Peyer's patch (tissue), 4 donors: ENCODE measurements around the gene CT55. TPM values are rescaled to one million over a fixed set of nuclear protein-coding genes. Genes with fewer than 3 reads are reported as not detected.
"Not testable (repeated sequence)": the region's sequence is repeated elsewhere in the genome, so short reads cannot be mapped to it uniquely, and the experiment has no call there.

Experiments
- DNase-seq, 3 donors: peaks; one replicate each; pipeline ENCODE4 v3.0.0-alpha.2; 2017 to 2019
- H3K27ac ChIP-seq, 4 donors: fragments of 200-600 bp; sonication (generic); one replicate each; pipeline ENCODE4 v1.5.1; 2016 to 2019
- H3K27me3 ChIP-seq, 2 donors: fragments of 200-600 bp; sonication (generic); one replicate each; pipeline ENCODE4 v1.5.1; 2019
- H3K36me3 ChIP-seq, 3 donors: fragments of 200-600 bp; sonication (generic); one replicate each; pipeline ENCODE4 v1.5.1; 2016 to 2019
- H3K4me1 ChIP-seq, 4 donors: fragments of 200-600 bp; sonication (generic); one replicate each; pipeline ENCODE4 v1.5.1; 2016 to 2019
- H3K4me3 ChIP-seq, 4 donors: fragments of 200-600 bp; sonication (generic); 1 replicate in 3 of 4; 2 replicates in 1 of 4; pipeline ENCODE4 v1.5.1; 2016 to 2019; ENCODE audit warnings: mild to moderate bottlenecking in 1 of 4
- H3K9me3 ChIP-seq, 4 donors: fragments of 200-600 bp; sonication (generic); one replicate each; pipeline ENCODE4 v1.5.1; 2016 to 2019; ENCODE audit warnings: mild to moderate bottlenecking in 1 of 4
- CTCF ChIP-seq, 6 experiments: fragments of 450-650 bp in 4 of 6; fragments of 200-600 bp in 2 of 6; sonication (generic) in 1 of 6; IDR thresholded peaks; one replicate each; pipeline ENCODE4 v1.5.1; 2017 to 2019; ENCODE audit warnings: antibody characterized with exemption in 6 of 6, mild to moderate bottlenecking in 3 of 6, moderate library complexity in 1 of 6
- POLR2A ChIP-seq, 2 donors: fragments of 450-650 bp; IDR thresholded peaks; one replicate each; pipeline ENCODE4 v1.5.1; 2017; ENCODE audit warnings: antibody characterized with exemption in 2 of 2, mild to moderate bottlenecking in 2 of 2, moderate library complexity in 2 of 2
- total RNA-seq, 4 donors: library from RNA; depleted of rRNA; stranded (reverse); fragments of >200 nt; gene quantifications; one replicate each; pipeline ENCODE4 v1.1.0, GENCODE V29; 2016

The CT55 gene
- total RNA-seq: not detected

GRCh38 chrX:135170877-135171519, at the start of gene CT55:
Gene CT55 (minus strand): TSS chrX:135171398. CDS start chrX:135171171, 227 bp downstream.
- DNase-seq: no peak
- no peak for TF ChIP-seq CTCF (IDR thresholded peaks at IDR 0.05)
- no peak for TF ChIP-seq POLR2A (IDR thresholded peaks at IDR 0.05)
- no peak within 1 kb of the TSS for H3K27ac ChIP-seq
- H3K9me3 ChIP-seq: no peaks in the 10 kb centered on the region
- H3K36me3 ChIP-seq: no peaks in the 10 kb centered on the region
- no peak within 1 kb of the TSS for H3K4me3 ChIP-seq
- no peaks in the 10 kb centered on the region for H3K27me3 ChIP-seq
- H3K4me1 ChIP-seq: no peaks in the 10 kb centered on the region

GRCh38 chrX:135213200-135213844, 42.1 kb upstream of the CT55 start:
- no peaks in the 10 kb centered on the region for H3K4me1 ChIP-seq
- no peak overlapping the region for H3K27ac ChIP-seq
- TF ChIP-seq POLR2A (IDR thresholded peaks at IDR 0.05): no peak
- no peak for TF ChIP-seq CTCF (IDR thresholded peaks at IDR 0.05)
- no peaks in the 10 kb centered on the region for H3K36me3 ChIP-seq
- H3K9me3 ChIP-seq: no peaks in the 10 kb centered on the region
- no peaks in the 10 kb centered on the region for H3K27me3 ChIP-seq
- no peak for DNase-seq
- H3K4me3 ChIP-seq: no peak overlapping the region

- H3K36me3 ChIP-seq, H3K27ac ChIP-seq, H3K27me3 ChIP-seq, H3K4me1 ChIP-seq, H3K4me3 ChIP-seq, H3K9me3 ChIP-seq: not testable (repeated sequence)
- peak in 4 of 6 experiments; percentile 9 to 39 (median 20) for TF ChIP-seq CTCF (IDR thresholded peaks at IDR 0.05)
- peak in 1 of 3 donors; percentile 56 for DNase-seq
Measured at GRCh38 chrX:135206427-135206826, 35.2 kb upstream of the CT55 start.

GRCh38 chrX:135200297-135200696, 29.1 kb upstream of the CT55 start:
- no peaks in the 10 kb centered on the region for H3K36me3 ChIP-seq
- no peak overlapping the region for H3K27ac ChIP-seq
- H3K9me3 ChIP-seq: no peaks in the 10 kb centered on the region
- DNase-seq: no peak
- no peak overlapping the region for H3K4me3 ChIP-seq
- no peak for TF ChIP-seq CTCF (IDR thresholded peaks at IDR 0.05)
- TF ChIP-seq POLR2A (IDR thresholded peaks at IDR 0.05): no peak
- no peaks in the 10 kb centered on the region for H3K27me3 ChIP-seq
- H3K4me1 ChIP-seq: no peaks in the 10 kb centered on the region

GRCh38 chrX:135194684-135195083, 23.5 kb upstream of the CT55 start:
- H3K4me1 ChIP-seq: no peaks in the 10 kb centered on the region
- H3K9me3 ChIP-seq: no peaks in the 10 kb centered on the region
- no peak overlapping the region for H3K4me3 ChIP-seq
- H3K27ac ChIP-seq: no peak overlapping the region
- no peak for TF ChIP-seq POLR2A (IDR thresholded peaks at IDR 0.05)
- no peak for TF ChIP-seq CTCF (IDR thresholded peaks at IDR 0.05)
- DNase-seq: no peak
- no peaks in the 10 kb centered on the region for H3K27me3 ChIP-seq
- H3K36me3 ChIP-seq: no peaks in the 10 kb centered on the region
